ENCODE results near the gene C16orf46.
A peak's percentile ranks its signal among the peaks of the same experiment; 100 is the strongest.

Gene C16orf46

DNA sequence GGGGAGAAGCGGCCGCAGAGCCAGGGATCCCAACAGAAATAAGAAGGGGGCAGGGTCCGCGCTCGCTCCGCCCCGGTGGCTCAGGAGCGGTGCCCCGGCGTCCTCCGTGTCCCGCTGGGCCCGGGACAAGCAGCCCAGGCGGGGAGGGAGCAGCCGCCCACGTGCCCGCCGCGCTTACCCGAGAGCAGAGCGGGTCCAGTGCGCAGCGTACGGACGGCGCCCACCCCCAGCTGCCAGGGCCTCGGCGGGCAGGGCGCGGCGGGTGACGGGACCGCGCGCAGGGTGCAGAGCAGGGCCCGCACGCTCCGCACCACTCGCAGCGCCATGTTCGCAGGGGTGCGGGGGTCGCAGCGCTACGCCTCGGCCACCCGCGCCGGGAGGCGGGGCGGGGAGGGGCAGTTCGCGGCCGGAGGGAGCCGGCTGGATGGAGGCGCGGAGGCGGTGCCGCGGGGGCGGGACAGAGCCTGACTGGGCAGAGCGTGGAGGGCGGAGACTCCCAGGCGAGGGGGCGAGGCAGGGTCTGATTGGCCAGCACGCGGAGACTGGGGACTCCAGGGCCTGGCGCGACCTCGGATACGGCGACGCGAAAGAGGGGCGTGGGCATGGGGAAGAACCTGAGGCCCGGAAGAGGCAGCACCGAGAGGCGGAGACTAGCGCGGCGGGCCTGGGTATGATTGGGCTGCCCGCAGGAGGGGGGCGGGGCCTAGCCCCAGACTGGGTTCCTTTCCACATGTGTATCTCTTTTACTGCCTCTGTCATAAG is 19.1 kb upstream of the C16orf46 start, which contains the start of gene GCSH:
Gene GCSH (minus strand): TSS at position 443 of the 762 bp plus-strand sequence. CDS start 117 bp downstream, at position 326.
- H3K36me3 Mint-ChIP-seq (ENCODE audit: low read depth), result no peaks in the 10 kb centered on the region
- H3K4me3 Mint-ChIP-seq, result peak within 1 kb of the TSS; percentile 74
- no peaks in the 10 kb centered on the region for H3K9me3 Mint-ChIP-seq
- no peaks in the 10 kb centered on the region for H3K27me3 Mint-ChIP-seq (ENCODE audit: low read depth)
- peaks cover 6% of the 10 kb centered on the region for H3K4me1 Mint-ChIP-seq (ENCODE audit: low read depth)
- H3K27ac Mint-ChIP-seq, result peak within 1 kb of the TSS; percentile 11

DNA sequence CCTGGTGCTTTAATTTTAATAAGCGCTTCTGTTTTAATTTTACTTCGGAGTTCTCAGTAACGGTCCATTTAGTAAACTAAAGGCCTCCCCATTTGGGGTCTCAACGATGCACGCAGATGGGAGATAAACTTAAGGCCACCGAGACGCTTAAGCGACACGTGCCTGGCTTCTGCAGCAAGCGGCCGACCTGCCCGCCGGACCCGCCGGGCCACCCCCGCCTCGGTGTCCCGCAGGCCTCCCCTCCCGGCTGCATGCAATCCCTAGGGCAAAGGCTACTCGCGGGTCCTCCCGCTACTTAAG is 18.6 kb upstream of the C16orf46 start:
- H3K27me3 Mint-ChIP-seq (ENCODE audit: low read depth), result no peaks in the 10 kb centered on the region
- peaks cover 6% of the 10 kb centered on the region for H3K4me1 Mint-ChIP-seq (ENCODE audit: low read depth)
- no peak overlapping the region for H3K27ac Mint-ChIP-seq
- no peaks in the 10 kb centered on the region for H3K36me3 Mint-ChIP-seq (ENCODE audit: low read depth)
- peak overlapping the region; percentile 74 for H3K4me3 Mint-ChIP-seq
- H3K9me3 Mint-ChIP-seq, result no peaks in the 10 kb centered on the region

- Mint-ChIP-seq H3K4me3 (peak overlapping the region; percentile 74), H3K4me1 (ENCODE audit: low read depth) (peaks cover 6% of the 10 kb centered on the region), H3K36me3 (ENCODE audit: low read depth) (no peaks in the 10 kb centered on the region), H3K9me3 (no peaks in the 10 kb centered on the region), H3K27ac (no peak overlapping the region), H3K27me3 (ENCODE audit: low read depth) (no peaks in the 10 kb centered on the region)
These were observed 17.8 kb upstream of the C16orf46 start for GRCh38 chr16:81094771-81095251.

DNA sequence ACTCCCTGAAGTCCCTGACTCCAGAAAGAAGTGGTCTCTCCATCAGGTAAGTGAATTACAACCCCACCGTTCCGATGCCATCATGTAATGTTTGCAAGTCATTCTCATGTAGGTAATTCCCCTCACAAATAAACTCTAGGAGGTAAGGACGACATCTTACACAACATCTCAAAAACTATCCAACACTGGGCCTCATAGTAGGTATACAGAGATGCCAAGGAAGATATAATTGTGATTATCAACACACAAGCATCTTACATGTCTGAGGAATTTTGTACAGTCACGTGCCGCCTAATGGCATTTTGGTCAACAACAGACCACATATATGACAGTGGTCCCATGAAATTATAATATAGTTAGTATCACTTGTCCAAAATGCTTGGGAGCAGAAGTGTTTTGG is 11.8 kb upstream of the C16orf46 start:
- H3K36me3 Mint-ChIP-seq (ENCODE audit: low read depth), result no peaks in the 10 kb centered on the region
- no peaks in the 10 kb centered on the region for H3K4me1 Mint-ChIP-seq (ENCODE audit: low read depth)
- no peaks in the 10 kb centered on the region for H3K27me3 Mint-ChIP-seq (ENCODE audit: low read depth)
- H3K9me3 Mint-ChIP-seq, result no peaks in the 10 kb centered on the region
- no peak overlapping the region for H3K27ac Mint-ChIP-seq
- H3K4me3 Mint-ChIP-seq, result no peak overlapping the region

DNA sequence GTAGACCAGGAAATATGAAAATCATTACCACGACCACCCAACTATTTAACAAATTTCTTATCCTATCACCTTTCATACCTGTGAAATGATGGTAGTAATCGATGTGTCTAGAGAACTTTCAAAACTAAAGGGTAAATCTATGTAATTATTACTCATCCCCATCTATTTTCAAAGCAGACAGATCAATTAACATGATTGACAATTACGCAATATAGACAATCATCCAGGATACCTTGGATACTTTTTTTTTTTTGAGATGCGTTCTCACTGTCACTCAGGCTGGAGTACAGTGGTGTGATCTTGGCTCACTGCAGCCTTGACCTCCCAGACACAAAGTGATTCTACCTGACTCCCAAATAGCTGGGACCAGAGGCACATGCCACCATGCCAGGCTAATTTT is 4.0 kb upstream of the C16orf46 start:
- Mint-ChIP-seq H3K4me1 (ENCODE audit: low read depth) (peaks cover 3% of the 10 kb centered on the region), H3K27me3 (ENCODE audit: low read depth) (no peaks in the 10 kb centered on the region), H3K4me3 (no peak overlapping the region), H3K27ac (no peak overlapping the region), H3K36me3 (ENCODE audit: low read depth) (no peaks in the 10 kb centered on the region), H3K9me3 (no peaks in the 10 kb centered on the region)

DNA sequence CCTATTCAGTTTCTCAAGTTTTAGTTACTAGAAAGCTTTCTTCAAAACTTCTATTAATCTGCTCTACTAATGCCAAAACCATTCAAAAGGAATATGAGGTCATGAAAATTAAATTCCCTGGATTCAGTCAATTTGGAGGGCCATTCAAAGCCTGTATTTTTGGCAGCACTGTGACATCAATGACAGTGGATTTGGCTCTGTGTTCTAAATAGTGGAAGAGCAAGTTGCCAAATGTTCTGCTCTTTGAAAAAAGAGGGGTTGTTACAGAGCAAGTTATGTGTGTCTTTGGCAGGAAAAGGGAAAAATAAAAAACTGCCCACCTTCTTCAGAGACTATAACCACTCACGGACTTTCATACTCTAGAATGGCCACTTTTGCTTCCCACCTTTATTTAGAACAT is 3.2 kb upstream of the C16orf46 start:
- Mint-ChIP-seq H3K4me3 (no peak overlapping the region), H3K27ac (no peak overlapping the region), H3K9me3 (no peaks in the 10 kb centered on the region), H3K27me3 (ENCODE audit: low read depth) (no peaks in the 10 kb centered on the region), H3K4me1 (ENCODE audit: low read depth) (peaks cover 4% of the 10 kb centered on the region), H3K36me3 (ENCODE audit: low read depth) (no peaks in the 10 kb centered on the region)

GRCh38 chr16:81076566-81077075 is 417 bp downstream of the C16orf46 start:
- Mint-ChIP-seq H3K4me3 (no peak overlapping the region), H3K36me3 (ENCODE audit: low read depth) (no peaks in the 10 kb centered on the region), H3K27me3 (ENCODE audit: low read depth) (peaks cover 5% of the 10 kb centered on the region), H3K9me3 (no peaks in the 10 kb centered on the region), H3K4me1 (ENCODE audit: low read depth) (peaks cover 4% of the 10 kb centered on the region), H3K27ac (no peak overlapping the region)

GRCh38 chr16:81073560-81074330 is 3.3 kb downstream of the C16orf46 start:
- Mint-ChIP-seq H3K4me1 (ENCODE audit: low read depth) (peaks cover 4% of the 10 kb centered on the region), H3K27ac (no peak overlapping the region), H3K4me3 (no peak overlapping the region), H3K27me3 (ENCODE audit: low read depth) (peaks cover 9% of the 10 kb centered on the region), H3K36me3 (ENCODE audit: low read depth) (no peaks in the 10 kb centered on the region), H3K9me3 (no peaks in the 10 kb centered on the region)

- Mint-ChIP-seq H3K4me3 (no peak overlapping the region), H3K9me3 (no peaks in the 10 kb centered on the region), H3K36me3 (ENCODE audit: low read depth) (no peaks in the 10 kb centered on the region), H3K27me3 (ENCODE audit: low read depth) (peaks cover 9% of the 10 kb centered on the region), H3K4me1 (ENCODE audit: low read depth) (peaks cover 6% of the 10 kb centered on the region), H3K27ac (no peak overlapping the region)
These were observed 5.2 kb downstream of the C16orf46 start for GRCh38 chr16:81071805-81072204.

DNA sequence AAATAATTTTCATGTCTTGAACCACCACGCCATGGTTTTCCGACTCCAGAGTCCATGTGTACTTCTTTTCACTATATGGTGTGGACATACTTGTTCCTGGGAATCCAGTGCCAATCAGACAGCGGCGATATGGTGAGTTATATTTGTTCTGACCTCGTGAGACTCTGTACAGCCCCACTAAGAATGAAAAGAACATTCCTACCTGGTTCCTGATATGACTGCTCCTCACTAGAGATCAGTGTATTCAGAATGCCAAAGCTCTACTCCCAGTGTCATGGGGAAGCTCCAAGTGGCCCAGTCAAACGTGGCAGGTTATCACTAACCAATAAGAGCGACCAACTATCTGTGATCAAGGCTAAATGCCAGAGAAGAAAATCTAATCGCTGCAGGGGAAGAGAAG is 6.1 kb downstream of the C16orf46 start:
- Mint-ChIP-seq H3K4me3 (no peak overlapping the region), H3K27me3 (ENCODE audit: low read depth) (peaks cover 9% of the 10 kb centered on the region), H3K36me3 (ENCODE audit: low read depth) (no peaks in the 10 kb centered on the region), H3K27ac (no peak overlapping the region), H3K4me1 (ENCODE audit: low read depth) (peaks cover 6% of the 10 kb centered on the region), H3K9me3 (no peaks in the 10 kb centered on the region)

GRCh38 chr16:81069063-81069462 is 8.0 kb downstream of the C16orf46 start:
- no peak overlapping the region for H3K4me3 Mint-ChIP-seq
- H3K9me3 Mint-ChIP-seq, result no peaks in the 10 kb centered on the region
- no peak overlapping the region for H3K27ac Mint-ChIP-seq
- peaks cover 4% of the 10 kb centered on the region for H3K4me1 Mint-ChIP-seq (ENCODE audit: low read depth)
- peaks cover 4% of the 10 kb centered on the region for H3K27me3 Mint-ChIP-seq (ENCODE audit: low read depth)
- H3K36me3 Mint-ChIP-seq (ENCODE audit: low read depth), result no peaks in the 10 kb centered on the region

- Mint-ChIP-seq H3K9me3 (no peaks in the 10 kb centered on the region), H3K27ac (no peak overlapping the region), H3K36me3 (ENCODE audit: low read depth) (no peaks in the 10 kb centered on the region), H3K4me3 (no peak overlapping the region), H3K27me3 (ENCODE audit: low read depth) (peaks cover 4% of the 10 kb centered on the region), H3K4me1 (ENCODE audit: low read depth) (peaks cover 4% of the 10 kb centered on the region)
These were observed 9.9 kb downstream of the C16orf46 start for GRCh38 chr16:81067166-81067565.

GRCh38 chr16:81066681-81067080 is 10.4 kb downstream of the C16orf46 start:
- Mint-ChIP-seq H3K27me3 (ENCODE audit: low read depth) (peaks cover 4% of the 10 kb centered on the region), H3K27ac (no peak overlapping the region), H3K4me3 (no peak overlapping the region), H3K36me3 (ENCODE audit: low read depth) (no peaks in the 10 kb centered on the region), H3K4me1 (ENCODE audit: low read depth) (peaks cover 4% of the 10 kb centered on the region), H3K9me3 (no peaks in the 10 kb centered on the region)

DNA sequence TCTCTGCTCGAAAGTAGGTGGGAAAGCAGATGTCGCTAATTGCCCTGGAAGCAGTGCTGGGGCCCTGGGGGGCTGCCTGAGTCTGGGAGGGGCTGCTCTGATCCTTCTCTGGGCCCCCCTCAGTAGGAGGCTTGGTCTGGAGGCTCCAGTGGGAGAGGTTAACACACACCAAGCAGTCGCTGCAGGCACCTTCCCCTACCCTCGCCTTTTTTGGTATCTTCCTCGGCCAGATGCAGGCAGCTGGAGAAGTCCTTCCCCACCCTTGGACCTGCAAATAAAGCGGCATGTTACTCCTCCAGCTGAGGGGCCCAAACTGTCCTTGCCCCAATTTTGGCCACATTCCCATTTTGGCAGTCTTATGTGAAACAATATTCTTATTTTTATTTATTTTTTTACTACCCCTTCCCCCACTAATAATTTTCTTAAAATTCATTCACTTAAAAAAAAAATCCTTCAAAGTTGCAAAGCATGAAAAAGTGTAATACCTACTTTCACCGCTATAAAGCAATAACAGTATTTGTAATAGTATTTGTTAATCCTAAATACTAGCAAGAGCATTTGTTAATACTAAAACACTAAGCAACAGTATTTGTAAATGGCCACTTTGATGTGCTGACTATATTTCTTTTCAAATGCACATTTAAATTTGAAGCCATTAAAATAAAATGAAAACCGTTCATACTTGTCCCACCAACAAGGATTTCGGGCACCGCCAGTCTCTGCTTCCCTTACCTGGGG is 15.0 kb downstream of the C16orf46 start:
- Mint-ChIP-seq H3K4me3 (no peak overlapping the region), H3K9me3 (no peaks in the 10 kb centered on the region), H3K27ac (no peak overlapping the region), H3K36me3 (ENCODE audit: low read depth) (no peaks in the 10 kb centered on the region), H3K27me3 (ENCODE audit: low read depth) (no peaks in the 10 kb centered on the region), H3K4me1 (ENCODE audit: low read depth) (peaks cover 2% of the 10 kb centered on the region)
